Fibroblast of skin of left quadriceps (primary cell): ENCODE measurements around the gene MGAT4A.
"Not testable (repeated sequence)": the region's sequence is repeated elsewhere in the genome, so short reads cannot be mapped to it uniquely, and the experiment has no call there.

Experiments
- DNase-seq, 2 experiments: peaks; one replicate each; pipeline ENCODE4 v3.0.0-alpha.2; 2013; ENCODE audit warnings: low read depth in 2 of 2

Gene MGAT4A

DNA sequence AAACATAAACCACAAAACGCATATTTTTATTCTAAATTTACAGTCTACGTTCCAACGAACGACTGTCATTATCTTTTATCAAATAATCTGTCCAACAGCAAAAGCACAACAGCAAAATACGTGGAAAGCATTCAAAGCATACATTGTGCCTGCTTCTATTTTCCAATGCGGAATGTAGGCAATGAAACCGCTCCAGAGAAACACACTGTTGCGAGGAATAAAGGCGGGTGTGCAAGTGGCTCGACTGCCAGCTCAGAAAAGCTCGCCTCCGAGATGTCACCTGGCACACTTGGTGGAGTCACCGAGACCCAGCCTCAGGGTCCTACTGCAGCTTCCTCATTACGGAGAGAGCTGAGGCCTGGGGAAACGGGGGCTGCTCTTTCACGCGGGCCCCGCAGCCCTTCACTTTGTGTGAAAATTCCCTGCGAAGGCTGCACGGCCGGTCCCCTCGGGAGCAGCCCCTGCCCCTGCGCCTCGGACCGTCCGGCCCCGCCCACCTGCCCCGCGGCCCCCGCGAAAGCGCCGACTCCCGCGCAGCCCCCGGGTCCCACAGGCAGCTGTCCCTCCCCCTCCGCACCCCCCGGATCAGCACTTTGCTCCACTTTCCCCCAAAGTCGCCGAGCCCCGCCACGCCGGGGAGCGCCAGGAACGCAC is 752 bp downstream of the MGAT4A start:
- DNase-seq: no peak

DNA sequence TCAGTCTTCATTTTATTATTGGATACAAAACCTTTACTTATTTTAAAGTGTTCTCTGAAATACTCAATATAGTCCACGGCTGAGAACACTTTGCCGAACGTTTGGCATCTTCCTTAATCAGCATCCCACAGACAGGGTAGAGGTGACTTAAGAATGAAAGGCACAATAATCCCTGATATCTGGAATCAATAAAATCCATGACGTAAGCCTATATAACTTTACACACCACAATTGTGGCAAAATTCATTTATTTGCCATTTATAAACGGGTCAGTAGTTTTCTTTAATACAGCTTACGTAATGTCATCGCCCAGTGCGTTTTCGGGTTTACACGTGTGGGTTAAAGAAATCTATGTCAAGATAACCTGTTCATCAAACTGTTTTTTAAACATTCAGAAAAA is 1.3 kb downstream of the MGAT4A start:
- no peak for DNase-seq

DNA sequence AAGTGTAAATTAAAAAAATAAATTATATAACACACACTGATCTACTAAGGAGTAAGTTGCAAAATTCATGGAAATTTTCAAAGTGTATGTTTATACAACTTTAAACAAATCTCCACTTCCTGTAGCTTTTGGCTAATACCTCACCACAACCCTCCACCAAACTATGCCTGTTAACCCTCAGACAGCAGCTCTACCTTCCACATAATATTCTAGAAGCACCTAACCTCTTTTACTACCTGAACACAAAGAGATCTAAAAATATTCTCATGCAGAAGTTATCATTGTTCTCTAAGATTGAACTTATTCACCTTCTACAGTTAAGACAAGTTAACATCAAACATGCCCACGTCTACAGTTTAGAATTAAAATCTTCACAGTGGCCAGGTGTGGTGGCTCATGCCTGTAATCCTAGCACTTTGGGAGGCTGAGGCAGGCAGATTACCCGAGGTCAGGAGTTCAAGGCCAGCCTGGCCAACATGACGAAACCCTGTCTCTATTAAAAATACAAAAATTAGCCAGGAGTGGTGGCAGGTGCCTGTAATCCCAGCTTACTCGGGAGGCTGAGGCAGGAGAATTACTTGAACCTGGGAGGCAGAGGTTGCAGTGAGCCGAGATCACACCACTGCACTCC is 2.7 kb downstream of the MGAT4A start:
- not testable (repeated sequence) for DNase-seq

DNA sequence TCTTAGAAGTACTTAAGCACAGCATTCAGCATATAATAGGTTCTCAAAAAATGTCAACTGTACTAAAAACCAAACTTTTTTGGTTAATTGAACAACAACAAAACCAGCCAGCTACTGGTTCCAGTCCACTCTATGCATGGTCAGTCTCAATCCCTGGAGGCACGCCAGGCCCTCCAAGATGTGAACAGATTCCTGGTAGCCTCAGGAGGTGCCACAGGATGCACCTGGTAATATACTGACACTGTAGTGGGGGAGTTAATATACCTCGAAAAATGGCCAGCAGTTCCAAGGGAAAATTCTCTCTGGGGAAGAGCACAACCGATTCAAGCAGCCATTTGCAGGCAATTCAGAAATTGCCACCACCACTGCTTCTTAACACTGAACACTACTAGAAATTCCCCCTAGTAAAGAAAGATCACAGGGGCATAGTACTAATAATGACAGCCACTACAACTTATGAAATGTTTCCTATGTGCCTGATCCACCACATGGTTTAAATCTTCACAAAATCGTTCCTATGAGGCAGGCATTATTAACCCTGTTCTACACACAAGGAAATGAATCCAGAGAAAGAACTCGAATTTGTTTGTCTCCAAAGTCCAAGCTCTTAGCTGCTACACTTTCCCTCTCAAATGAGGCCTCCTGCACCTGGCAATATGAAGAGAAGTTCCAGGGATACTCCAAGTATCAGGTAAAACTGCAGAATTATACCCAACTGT is 3.4 kb downstream of the MGAT4A start:
- DNase-seq: no peak

DNA sequence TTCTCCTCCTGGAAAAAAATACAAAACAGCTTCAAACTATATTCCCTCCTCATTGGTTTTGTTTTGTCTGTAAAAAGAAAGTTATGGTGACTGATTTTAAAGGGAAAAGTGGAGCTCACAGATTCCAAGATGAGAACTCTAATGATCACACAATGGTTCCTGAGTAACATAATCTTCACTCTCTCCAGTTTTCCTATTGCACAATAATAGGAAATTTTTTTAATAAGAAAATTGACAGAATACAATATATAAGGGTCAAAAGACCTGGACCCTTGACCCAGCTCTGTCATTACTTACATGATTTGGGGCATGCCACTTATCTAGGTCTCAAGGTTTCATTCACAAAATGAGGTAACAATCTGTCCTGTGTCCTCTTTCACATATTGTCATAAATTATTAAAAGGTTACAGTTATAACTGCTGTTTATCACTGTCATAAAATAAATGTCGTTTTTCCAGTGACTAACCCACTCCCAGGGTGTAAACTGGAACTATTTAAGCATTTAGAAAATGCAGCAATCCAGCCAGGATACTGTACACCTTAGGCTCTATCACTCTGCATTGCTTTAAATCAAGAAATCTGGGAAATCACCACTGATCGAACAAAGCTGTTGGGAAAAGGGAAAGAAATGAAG is 4.1 kb downstream of the MGAT4A start:
- DNase-seq: no peak

DNA sequence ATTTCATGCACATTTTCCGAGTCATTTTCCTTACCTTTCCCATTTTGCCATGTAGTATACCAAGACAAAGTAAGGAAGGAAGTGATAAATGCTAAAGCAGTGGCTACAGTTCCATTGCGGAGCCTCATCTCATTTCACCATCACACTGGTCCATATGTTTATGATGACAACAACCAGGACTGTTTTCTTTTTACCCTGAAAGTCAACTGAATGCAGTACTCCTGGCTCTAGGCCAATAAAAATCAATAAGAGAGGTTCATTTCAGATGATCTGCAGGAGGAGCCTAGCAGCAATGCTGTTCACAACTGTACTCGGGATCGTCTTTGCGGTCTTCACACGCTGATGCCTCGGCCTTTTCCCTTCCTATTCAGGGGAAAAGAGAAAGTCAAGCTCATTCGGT is 4.7 kb downstream of the MGAT4A start:
- DNase-seq: no peak

DNA sequence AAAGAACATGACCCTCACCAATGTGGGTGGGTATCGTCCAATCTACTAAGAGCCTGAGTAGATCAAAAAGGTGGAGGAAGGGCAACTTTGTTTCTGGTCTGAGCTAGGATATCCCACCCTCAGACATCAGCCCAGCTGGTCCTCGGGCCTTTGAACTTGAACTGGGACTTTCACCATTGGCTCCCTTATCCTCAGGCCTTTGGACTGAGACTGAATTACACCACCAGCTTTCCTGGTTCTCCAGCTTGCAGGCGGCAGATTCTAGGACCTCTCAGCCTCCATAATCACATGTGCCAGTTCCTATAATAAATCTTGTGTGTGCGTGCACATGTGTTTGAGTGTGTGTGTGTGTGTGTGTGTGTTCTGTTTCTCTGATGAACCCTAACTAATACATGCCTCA is 10.6 kb downstream of the MGAT4A start:
- DNase-seq: no peak

DNA sequence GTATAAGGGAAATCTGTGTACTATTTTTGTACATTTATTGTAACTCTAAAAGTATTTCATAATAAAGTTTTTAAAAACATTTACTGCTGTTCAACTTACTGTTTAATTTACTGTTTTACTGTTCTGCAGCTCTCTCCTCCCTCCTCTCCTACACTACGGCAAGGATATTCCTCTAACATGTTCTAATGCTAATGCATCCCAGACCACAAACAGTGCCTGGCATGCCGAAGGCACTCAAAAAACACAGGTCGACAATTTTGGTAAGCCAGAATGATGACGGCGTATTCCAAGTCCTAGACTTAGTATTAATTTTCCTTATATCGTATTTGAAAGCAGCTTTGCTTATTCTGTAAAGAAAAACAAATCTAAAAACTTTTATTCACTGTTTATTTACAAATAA is 13.3 kb downstream of the MGAT4A start:
- DNase-seq: no peak

DNA sequence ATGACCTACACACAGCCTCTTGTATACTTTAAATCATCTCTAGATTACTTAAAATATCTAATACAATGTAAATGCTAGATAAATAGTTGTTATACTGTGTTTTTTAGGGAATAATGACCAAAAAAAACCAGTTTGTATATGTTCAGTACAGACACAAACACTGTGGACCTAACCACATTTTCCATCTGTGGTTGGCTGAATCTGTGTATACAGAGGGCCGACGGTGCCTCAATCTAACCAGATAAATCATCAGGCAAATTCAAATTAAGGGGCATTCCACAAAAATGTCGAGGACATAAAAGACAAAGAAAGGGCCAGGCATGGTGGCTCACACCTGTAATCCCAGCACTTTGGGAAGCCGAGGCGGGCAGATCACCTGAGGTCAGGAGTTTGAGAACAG is 14.1 kb downstream of the MGAT4A start:
- no peak for DNase-seq

DNA sequence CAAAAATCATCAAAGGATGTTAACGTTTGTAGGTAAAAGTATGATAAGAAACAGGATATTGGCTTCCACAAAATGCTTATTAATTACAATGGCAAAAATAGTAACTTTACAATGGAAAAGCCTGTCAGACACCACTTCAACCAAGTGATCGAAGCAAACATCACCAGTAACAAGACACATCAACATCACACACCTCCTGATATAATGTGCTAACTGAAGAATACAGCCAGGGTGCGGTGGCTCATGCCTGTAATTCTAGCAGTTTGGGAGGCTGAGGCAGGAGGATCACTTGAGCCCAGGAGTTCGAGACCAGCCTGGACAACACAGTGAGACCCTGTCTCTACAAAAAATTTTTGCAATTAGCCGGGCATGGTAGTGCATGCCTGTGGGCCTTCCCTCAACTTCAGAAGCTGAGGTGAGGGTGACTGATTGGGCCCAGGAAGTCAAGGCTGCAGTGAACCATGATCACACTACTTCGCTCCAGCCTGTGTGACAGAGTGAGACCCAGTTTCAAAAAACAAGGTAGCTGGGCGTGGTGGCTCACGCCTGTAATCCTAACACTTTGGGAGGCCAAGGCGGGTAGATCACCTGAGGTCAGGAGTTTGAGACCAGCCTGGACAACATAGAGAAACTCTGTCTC is 15.0 kb downstream of the MGAT4A start:
- no peak for DNase-seq

DNA sequence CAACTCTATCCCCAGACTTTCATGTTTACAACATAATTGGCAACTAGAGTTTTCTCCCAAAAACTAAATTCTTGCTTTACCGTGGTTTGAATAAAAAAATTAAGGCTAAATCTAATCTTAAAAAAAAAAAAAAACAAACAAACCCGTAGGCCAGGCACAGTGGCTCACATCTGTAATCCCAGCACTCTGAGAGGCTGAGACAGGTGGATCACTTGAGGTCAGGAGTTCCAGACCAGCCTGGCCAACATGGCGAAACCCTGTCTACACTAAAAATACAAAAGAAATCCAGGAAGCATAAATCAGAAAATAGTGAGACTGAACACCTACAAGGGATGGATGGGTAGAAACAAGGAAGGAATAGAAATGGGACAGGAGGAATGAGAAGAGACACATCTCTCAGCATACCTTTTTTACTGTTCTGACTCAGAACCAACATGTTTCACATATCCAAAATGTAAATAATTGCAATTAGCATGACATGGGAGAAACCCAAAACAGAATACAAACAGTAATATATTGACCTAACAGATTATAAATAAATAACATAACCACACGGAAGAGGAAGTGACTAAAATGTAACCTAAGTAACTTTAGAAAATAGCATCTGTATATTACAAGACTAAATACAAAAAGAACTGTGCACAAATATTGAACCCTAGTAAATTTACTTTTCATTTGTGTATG is 17.5 kb downstream of the MGAT4A start:
- DNase-seq: no peak

DNA sequence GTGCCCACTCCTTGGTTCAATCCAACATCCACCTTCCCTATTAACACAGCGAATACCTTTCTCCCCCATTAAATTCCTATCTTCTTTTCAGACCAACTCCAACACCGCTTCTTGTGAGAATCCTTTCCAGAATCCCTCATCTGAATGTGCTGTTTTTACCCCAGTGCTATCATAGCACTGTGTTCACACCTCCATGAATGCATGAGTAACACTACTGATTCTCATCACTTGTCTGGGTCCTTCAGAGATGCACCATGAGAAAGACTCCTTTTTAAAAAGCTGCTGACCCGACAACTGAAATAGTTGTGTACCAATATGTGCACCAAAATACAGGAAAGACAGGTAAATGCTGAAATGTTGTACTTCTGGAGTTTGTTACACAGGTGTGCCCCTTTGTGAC is 18.8 kb downstream of the MGAT4A start:
- DNase-seq: no peak

DNA sequence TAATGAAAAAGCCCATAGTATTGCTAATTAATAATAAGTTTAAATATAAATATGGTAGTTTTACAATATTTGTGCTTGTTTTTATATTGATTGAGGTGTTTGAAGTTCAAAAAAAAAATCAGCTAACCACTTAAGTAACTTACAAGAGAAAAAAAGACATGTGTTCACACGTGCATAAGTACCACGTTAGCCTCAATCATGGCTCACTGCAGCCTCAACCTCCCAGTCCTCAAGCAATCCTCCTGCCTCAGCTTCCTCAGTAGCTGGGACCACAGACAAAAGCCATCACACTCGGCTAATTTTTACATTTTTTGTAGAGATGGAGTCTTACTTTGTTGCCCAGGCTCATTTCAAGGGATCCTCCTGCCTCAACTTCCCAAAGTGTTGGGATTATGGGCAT is 19.4 kb downstream of the MGAT4A start:
- no peak for DNase-seq

DNA sequence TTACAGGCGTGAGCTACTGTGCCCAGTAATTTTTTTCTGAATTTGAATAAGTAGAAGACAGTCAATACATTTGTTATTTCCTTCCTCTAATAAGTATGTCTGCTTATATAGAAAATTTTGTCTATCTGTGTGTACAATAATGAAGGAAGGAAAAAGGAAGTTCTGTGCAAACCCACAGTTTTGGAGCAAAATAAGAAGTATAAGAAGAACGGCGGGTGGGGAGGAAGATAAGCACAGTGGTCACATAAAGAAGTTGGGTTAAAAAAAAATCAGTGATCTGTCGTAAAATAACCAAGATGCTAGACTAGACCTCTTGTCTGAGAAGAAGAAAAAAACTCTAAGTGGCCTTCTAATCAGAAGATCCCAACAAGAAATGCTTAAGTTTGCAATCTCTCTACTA is 20.2 kb downstream of the MGAT4A start:
- no peak for DNase-seq

DNA sequence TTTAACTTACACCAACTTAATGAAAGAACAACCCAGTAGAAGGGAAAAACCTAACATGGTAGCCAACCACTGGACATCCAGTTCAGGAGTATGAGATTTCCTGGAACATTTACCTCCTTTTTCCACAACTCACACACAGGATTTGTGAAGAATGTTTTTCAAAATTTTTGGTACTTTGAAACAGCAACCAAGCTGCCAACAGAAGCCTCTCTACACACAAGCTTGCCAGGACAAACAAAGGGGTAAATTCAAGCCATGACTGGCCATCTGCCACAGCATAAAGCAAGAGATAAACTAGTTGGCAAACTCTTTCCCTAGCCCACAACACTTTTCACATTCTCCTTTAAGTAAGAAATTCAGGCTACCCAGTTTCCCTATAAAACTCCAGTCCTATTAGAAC is 21.4 kb downstream of the MGAT4A start:
- DNase-seq: no peak

DNA sequence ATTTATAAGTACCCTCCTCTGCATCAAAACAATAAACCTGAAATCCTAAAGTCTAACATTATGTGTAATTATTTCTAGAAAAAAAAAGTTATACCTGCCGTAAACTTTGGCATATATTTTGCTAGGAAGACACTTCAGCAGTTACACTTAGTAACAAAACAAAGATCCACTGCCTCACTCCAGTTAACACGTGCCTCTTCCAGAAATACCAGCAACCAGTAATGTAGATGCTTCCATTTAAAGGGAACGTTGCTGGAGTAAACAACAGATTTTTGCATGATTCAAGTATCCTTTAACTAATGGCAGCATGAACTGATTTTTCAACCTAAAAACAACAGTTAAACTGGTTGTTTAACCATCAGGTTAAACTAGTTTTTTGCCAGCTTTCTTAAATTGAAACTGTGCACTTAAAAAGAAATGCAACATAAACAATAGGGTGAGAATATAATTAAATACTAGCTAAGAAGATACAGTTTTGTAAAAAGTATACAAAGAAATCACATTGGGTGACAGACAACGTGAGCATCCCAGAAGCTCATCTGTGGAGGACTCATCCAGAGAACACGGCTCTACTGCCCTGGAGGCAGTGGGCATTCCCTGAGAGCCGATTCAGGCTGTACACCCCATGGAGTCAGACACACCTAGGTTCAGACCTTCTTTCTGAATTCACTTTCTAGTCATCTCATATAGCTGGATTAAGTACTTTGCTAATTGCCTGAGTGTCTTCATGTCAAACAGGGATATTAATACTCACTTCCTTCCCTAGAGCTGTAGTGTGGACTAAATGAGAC is 22.3 kb downstream of the MGAT4A start:
- no peak for DNase-seq

DNA sequence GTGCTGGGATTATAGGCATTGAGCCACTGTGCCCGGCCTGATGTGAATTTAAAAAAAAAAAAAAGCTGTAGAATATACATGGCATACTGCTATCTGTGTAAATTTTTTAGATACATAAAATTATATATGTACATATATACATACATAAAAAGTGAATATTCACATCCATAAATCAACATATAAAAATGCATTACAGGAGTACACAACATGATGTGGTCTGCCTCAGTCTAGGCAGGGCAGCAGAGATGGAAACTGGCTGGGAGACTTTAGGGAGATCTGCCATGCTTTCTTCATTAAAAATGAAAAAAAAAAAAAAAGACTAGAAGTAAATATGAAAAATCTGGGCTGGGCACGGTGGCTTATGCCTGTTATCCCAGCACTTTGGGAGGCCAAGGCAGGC is 24.3 kb downstream of the MGAT4A start:
- DNase-seq: no peak

DNA sequence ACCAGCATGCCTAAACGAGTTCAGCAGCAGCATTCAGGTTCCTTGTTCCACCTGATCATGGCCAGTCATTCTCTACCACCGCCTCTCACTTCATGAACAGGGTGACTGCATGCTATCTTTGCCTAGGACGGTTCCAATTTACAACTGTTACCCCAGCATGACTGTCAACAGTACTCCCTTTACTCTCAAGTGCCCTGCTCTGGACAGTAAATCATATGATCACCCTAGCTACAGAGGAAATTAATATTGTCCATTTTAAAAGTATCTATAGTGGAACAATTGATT is 25.7 kb downstream of the MGAT4A start:
- no peak for DNase-seq

DNA sequence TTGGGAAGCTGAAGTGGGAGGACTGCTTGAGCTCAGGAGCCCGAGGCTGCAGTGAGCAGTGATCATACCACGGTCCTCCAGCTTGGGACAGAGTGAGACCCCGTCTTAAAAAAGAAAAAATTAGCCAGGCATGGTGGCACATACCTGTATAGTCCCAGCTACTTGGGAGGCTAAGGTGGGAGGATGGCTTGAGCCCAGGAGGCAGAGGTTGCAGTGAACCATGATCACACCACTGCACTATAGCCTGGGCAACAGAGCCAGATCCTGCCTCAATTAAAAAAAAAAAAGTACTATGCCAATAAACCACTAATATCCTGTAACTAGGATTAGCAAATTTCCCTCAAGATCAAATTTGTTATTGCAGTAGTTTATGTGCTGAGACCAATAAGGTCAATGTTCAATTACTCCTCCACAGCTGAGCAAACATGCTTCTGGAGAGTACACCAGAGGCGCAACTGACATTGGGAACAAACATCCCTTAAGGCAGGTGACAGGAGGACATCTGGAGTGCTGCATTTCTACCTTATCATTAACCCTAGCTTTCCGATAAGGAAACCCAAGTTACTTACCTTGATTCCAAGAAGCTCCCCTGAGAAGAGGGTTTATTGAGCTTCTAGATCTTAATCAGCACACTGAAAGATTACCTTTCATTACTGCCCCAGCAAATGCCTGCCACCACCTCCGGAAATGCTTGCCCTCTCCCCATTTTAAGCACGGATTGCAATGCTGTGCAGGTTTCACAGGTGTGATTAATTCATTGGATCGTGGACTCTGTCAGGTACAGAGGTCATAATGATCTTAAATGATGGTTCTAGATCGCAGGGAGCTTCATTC is 26.2 kb downstream of the MGAT4A start:
- DNase-seq: no peak

DNA sequence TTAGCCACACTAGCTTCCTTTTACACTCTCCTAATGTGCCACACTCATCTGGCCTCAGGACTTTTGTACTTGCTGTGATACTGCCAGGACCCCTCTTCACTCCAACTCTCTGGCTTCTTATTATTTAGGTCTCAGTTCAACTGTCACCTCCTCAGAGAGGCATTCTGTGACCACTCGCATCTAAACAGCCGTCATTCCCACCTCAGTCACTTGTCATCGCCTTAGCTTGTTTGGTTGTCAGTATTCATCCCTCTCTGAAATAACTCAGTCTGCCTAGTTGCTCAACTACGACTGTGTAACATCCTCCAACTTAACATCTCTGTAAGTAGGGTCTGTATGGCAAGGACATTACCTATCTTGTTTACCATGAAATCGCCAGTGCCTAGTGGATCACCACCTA is 27.2 kb downstream of the MGAT4A start:
- DNase-seq: no peak
